NT2/D1 (cell line): ENCODE data around the gene NCAN.

Experiments used
- DNase-seq: peaks from one replicate; pipeline ENCODE4 v3.0.0-alpha.2; 2011; ENCODE audit warnings: low read depth, low spot score
- H3K27me3 ChIP-seq: 2 replicates; pipeline ENCODE4 v1.6.0; 2011; ENCODE audit warnings: mild to moderate bottlenecking; ENCODE audit not compliant: insufficient read length, insufficient read depth
- H3K36me3 ChIP-seq: 2 replicates; pipeline ENCODE4 v1.6.1; 2011; ENCODE audit warnings: mild to moderate bottlenecking, low read length, mixed read lengths; ENCODE audit not compliant: insufficient read depth, insufficient read length
- H3K4me1 ChIP-seq: 2 replicates; pipeline ENCODE4 v1.5.1; 2011; ENCODE audit not compliant: insufficient read depth, insufficient read length
- H3K4me3 ChIP-seq: 2 replicates; pipeline ENCODE4 v1.5.1; 2011; ENCODE audit warnings: low read depth; ENCODE audit not compliant: insufficient read length
- H3K9ac ChIP-seq: 2 replicates; pipeline ENCODE4 v1.6.0; 2011; ENCODE audit warnings: low read depth; ENCODE audit not compliant: insufficient read length
- H3K9me3 ChIP-seq: 2 replicates; pipeline ENCODE4 v1.5.1; 2011; ENCODE audit warnings: mild to moderate bottlenecking, low read length; ENCODE audit not compliant: insufficient read depth
- SUZ12 ChIP-seq: IDR thresholded peaks from 2 replicates; pipeline ENCODE4 v1.6.1; 2011; ENCODE audit not compliant: insufficient read length, insufficient read depth; ENCODE audit errors: extremely low read depth
- YY1 ChIP-seq: IDR thresholded peaks from 2 replicates; pipeline ENCODE4 v1.6.1; 2011; ENCODE audit not compliant: insufficient read length, insufficient read depth
- ZNF274 ChIP-seq: IDR thresholded peaks from 2 replicates; pipeline ENCODE4 v1.6.1; 2011; ENCODE audit warnings: mild to moderate bottlenecking, low read depth, low read length

The NCAN gene

DNA sequence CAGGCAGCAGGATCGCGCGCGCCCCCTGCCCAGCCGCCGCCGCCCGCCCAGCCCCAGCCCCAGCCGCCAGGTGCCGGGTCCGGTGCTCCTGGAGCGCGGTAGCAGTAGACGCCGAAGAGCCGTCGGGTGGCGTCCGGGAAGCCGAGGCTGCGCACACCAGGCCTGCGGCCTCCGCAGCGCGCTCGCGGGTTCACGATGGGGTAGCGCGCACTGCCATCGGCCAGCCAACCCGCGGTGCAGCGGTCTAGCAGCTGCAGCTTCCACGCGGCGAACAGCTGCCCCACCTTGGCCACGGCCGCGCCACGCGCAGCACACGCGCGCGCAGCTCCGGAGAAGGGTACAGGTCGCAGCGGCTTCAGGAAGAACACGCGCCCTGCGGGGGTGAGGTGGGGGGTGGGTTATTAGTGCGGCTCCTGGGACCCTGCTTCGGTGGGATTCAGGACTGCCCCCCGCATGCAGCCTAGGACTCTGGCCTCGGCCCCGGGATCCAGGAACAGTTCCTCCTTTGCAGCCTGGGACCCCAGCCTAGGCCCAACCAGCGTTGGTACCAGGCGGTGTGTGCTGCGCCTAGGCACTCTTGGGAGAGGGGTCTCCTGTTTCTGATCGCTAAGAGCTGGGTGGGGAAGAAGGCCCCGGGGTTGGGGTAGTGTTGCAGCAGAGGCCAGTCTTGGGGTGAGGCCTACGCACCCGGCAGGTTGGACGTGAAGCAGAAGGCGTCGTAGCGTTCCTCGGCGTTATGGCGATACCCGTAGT, 46.3 kb downstream of the NCAN start:
- H3K36me3 ChIP-seq: peaks cover 12% of the 10 kb centered on the region
- H3K27me3 ChIP-seq: peaks cover 12% of the 10 kb centered on the region
- no peaks in the 10 kb centered on the region for H3K9me3 ChIP-seq
- H3K4me3 ChIP-seq: no peak overlapping the region
- no peak overlapping the region for H3K9ac ChIP-seq
- H3K4me1 ChIP-seq: peaks cover 9% of the 10 kb centered on the region
- no peak for TF ChIP-seq SUZ12
- no peak for TF ChIP-seq ZNF274
- TF ChIP-seq YY1: no peak
- DNase-seq: no peak

- Histone ChIP-seq H3K36me3 (peaks cover 12% of the 10 kb centered on the region), H3K4me3 (no peak overlapping the region), H3K9me3 (no peaks in the 10 kb centered on the region), H3K9ac (no peak overlapping the region), H3K4me1 (peaks cover 11% of the 10 kb centered on the region), H3K27me3 (peaks cover 15% of the 10 kb centered on the region)
- DNase-seq: no peak
- TF ChIP-seq SUZ12: no peak
- TF ChIP-seq ZNF274: no peak
- no peak for TF ChIP-seq YY1
Measured at GRCh38 chr19:19258589-19259338, 47.0 kb downstream of the NCAN start.

DNA sequence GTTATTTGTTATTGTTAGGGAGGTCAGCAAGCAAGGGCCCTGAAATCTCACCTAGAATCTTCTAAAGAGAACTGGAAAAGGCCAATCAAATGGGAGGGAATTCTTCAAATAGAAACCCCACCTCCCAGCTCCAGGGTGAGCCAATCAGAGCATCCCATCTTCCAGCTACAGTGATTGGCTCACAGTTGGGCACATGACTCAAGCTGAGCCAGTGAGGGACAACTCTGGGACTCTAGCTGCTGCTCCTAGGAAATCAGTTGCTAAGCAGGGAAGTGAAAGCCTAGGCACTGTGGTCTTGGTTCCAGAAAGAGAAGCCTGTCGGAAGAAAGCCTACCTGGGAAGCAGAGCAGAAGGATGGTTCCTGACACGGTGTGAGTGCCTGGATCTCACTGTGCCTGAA, 48.0 kb downstream of the NCAN start:
- peak; percentile 52 for DNase-seq
- Histone ChIP-seq H3K9ac (no peak overlapping the region), H3K4me3 (no peak overlapping the region), H3K36me3 (peaks cover 14% of the 10 kb centered on the region), H3K27me3 (peaks cover 17% of the 10 kb centered on the region), H3K4me1 (peaks cover 11% of the 10 kb centered on the region), H3K9me3 (no peaks in the 10 kb centered on the region)
- TF ChIP-seq YY1: no peak
- TF ChIP-seq ZNF274: no peak
- no peak for TF ChIP-seq SUZ12

DNA sequence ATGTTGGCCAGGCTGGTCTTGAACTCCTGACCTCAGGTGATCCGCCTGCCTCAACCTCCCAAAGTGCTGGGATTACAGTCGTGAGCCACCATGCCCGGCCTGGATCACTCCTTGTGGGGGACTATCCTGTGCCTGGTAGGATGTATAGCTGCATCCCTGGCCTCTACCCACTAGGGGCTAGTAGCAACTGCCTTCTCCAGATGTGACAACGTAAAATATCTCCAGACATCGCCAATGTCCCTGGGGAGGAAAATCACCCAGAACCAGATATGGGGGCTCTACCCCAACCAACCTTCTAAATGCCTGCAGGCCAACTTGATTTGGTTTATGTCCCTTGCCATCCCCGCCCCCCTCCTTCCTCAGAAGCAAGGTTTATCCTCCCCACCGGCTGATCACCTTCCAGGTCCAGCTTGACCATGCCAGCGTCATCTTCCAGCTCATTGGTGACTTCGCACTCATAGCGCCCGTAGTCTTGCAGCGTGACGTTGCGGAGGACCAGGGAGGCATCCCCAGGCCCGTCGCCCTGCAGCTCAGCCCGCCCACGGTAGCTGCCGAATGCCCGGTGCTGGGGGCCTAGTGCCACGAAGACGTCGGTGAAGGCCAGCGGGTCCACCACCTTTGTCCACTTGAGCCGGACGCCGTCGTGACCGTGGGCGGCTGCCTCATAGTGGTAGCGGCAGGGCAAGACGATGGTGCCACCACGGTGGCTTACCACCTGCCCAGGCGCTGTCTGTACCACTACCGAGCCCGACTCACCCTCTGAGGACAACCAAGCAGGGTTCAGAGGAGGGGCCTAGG, 48.9 kb downstream of the NCAN start:
- H3K36me3 ChIP-seq: peaks cover 14% of the 10 kb centered on the region
- TF ChIP-seq ZNF274: no peak
- TF ChIP-seq SUZ12: no peak
- no peak for TF ChIP-seq YY1
- H3K9me3 ChIP-seq: no peaks in the 10 kb centered on the region
- peaks cover 11% of the 10 kb centered on the region for H3K4me1 ChIP-seq
- H3K9ac ChIP-seq: peak overlapping the region; percentile 79
- DNase-seq: no peak
- peaks cover 17% of the 10 kb centered on the region for H3K27me3 ChIP-seq
- H3K4me3 ChIP-seq: peak overlapping the region; percentile 62

- DNase-seq: peak; percentile 33
- H3K9ac ChIP-seq: peak overlapping the region; percentile 79
- peaks cover 18% of the 10 kb centered on the region for H3K4me1 ChIP-seq
- no peaks in the 10 kb centered on the region for H3K9me3 ChIP-seq
- H3K27me3 ChIP-seq: peaks cover 17% of the 10 kb centered on the region
- TF ChIP-seq SUZ12 (no peak), YY1 (no peak), ZNF274 (no peak)
- peak overlapping the region; percentile 62 for H3K4me3 ChIP-seq
- peaks cover 13% of the 10 kb centered on the region for H3K36me3 ChIP-seq
Measured at GRCh38 chr19:19261350-19262189, 49.8 kb downstream of the NCAN start.

DNA sequence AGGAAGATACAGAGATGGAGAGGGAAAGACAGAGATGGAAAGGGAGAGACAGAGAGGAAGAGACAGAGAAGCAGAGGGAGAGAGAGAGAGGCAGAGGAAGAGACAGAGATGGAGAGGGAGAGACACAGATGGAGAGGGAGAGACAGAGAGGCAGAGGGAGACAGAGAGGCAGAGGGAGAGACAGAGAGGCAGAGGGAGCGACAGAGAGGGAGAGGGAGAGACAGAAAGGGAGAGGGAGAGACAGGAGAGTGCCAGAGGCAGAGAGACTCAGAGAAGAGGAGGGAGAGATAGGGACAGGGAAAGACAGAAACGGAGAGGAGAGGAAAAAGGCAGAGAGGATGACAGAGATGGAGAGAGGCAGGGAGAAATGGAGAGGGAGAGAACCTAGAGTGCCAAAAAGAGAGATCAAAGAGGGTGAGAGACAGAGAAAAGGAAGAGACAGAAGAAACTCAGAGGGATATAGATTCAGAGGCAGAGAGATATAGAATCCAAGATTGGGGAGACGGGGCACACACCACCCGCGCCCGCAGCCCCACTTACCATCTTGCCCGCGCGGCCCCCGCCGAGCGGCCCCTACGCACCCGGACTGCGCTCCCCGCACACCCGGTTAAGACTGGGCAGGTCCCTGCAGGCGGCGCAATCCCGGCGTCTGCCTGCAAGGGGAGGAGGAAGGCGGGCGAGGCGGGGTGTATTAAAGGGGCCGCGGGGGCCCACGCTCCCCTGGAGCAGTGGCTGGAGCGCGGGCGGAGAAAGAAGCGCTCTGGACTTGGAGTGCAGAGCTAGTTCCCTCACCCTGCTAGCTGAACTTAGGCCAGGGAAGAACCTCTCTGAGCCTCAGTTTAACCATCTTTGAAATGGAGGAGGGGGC, 50.7 kb downstream of the NCAN start:
- TF ChIP-seq SUZ12: no peak
- no peak for TF ChIP-seq YY1
- TF ChIP-seq ZNF274: no peak
- Histone ChIP-seq H3K9ac (peak overlapping the region; percentile 62), H3K9me3 (no peaks in the 10 kb centered on the region), H3K4me3 (peak overlapping the region; percentile 50), H3K27me3 (peaks cover 17% of the 10 kb centered on the region), H3K4me1 (peaks cover 18% of the 10 kb centered on the region), H3K36me3 (peaks cover 5% of the 10 kb centered on the region)
- DNase-seq: no peak
